ENCODE measurements around the gene CABP4. TPM values are rescaled to one million over a fixed set of nuclear protein-coding genes. Genes with fewer than 3 reads are reported as not detected.

Gene CABP4
- total and polyA plus RNA-seq, 2 donors (not counting 1 experiment from before 2014, with no cell fraction given), result 3.2 to 5.2 TPM

DNA sequence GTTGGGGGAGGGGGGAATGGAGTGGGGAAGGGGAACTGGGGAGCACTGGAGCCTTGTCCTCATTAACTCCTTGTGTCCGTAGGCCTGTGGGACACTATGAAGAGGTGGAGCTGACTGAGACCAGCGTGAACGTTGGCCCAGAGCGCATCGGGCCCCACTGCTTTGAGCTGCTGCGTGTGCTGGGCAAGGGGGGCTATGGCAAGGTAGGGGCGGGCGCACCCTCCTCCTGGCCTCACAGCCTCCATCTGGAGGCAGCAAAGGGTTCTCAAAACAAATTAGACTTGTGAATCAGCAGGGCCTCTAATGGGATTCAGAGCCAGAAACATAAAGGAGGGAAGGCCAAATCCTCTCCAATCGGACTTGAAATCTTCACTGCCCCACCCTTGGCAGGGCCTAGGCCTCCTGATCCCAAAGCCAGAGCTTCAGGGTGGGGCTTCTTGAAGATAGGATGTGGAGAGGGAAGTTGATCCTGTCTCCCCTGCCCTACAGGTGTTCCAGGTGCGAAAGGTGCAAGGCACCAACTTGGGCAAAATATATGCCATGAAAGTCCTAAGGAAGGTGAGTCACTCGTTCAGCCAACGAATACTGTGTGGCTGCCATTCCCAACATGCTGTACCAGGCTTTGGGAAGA, 26.0 kb upstream of the CABP4 start:
- peaks cover 56% of the 10 kb centered on the region for H4K20me1 ChIP-seq (ENCODE audit: control insufficient read depth, insufficient read depth, low read length, poor library complexity, severe bottlenecking)
- H3K27me3 Mint-ChIP-seq, result no peaks in the 10 kb centered on the region
- H3K27ac ChIP-seq (ENCODE audit: low read length in 2 of 2), result peak overlapping the region; percentile 70 to 92
- POLR2A ChIA-PET, result interaction anchor here (0.6 to 8.3 kb wide), 16 partner anchors 8 to 77 kb away, joined by 3 to 72 read pairs (median 5); partner anchors contain the start of genes POLD4, PPP1CA, PTPRCAP and RAD9A
- TF ChIP-seq, protein P1, sequence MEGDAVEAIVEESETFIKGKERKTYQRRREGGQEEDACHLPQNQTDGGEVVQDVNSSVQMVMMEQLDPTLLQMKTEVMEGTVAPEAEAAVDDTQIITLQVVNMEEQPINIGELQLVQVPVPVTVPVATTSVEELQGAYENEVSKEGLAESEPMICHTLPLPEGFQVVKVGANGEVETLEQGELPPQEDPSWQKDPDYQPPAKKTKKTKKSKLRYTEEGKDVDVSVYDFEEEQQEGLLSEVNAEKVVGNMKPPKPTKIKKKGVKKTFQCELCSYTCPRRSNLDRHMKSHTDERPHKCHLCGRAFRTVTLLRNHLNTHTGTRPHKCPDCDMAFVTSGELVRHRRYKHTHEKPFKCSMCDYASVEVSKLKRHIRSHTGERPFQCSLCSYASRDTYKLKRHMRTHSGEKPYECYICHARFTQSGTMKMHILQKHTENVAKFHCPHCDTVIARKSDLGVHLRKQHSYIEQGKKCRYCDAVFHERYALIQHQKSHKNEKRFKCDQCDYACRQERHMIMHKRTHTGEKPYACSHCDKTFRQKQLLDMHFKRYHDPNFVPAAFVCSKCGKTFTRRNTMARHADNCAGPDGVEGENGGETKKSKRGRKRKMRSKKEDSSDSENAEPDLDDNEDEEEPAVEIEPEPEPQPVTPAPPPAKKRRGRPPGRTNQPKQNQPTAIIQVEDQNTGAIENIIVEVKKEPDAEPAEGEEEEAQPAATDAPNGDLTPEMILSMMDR (IDR thresholded peaks at IDR 0.05), result no peak
- no peak for TF ChIP-seq EZH2 (IDR thresholded peaks at IDR 0.05; ENCODE audit: borderline replicate concordance, insufficient read depth, low read depth, low read length, poor library complexity, severe bottlenecking)
- H3K4me1 Mint-ChIP-seq, result peaks cover 50% of the 10 kb centered on the region
- H3K79me2 ChIP-seq (ENCODE audit: control insufficient read depth, insufficient read depth, low read length), result peaks cover 63% of the 10 kb centered on the region
- peak overlapping the region; percentile 96 for H3K27ac Mint-ChIP-seq
- no peaks in the 10 kb centered on the region for H3K27me3 ChIP-seq (replicated peaks in 1 of 4; ENCODE audit: control extremely low read depth in 1 of 4, control insufficient read depth in 3 of 4, insufficient read depth in 4 of 4, low read length in 3 of 4)
- peak overlapping the region; percentile 89 for H3K9ac ChIP-seq (ENCODE audit: low read length)
- ATAC-seq (ENCODE audit: low read depth), result no peak
- intact Hi-C loops (cut with micrococcal nuclease), result no loop called here
- CTCF ChIA-PET, result interaction anchor here (0.5 to 4.4 kb wide), 8 partner anchors 8 to 109 kb away, joined by 3 to 17 read pairs (median 4); partner anchors contain the start of genes AIP, PPP1CA and PTPRCAP
- peak overlapping the region; percentile 92 for H3K4me2 ChIP-seq (replicated peaks; ENCODE audit: low read depth, low read length, poor library complexity, severe bottlenecking)
- peaks cover 0 to 35% of the 10 kb centered on the region in 2 experiments for H3K36me3 ChIP-seq (replicated peaks in 1 of 2; ENCODE audit: control extremely low read depth in 1 of 2, control insufficient read depth in 1 of 2, extremely low read depth in 1 of 2, insufficient read depth in 2 of 2, low read length in 1 of 2)
- 59% methylated on average over 11 of the region's 12 CpGs for WGBS (ENCODE audit: insufficient coverage)
- no peaks in the 10 kb centered on the region for H3K9me3 Mint-ChIP-seq (ENCODE audit: insufficient read depth)
- peak overlapping the region; percentile 82 to 95 (median 91) for H3K4me3 ChIP-seq (ENCODE audit: control extremely low read depth in 1 of 5, extremely low read depth in 1 of 5, insufficient read depth in 1 of 5, low read depth in 2 of 5, low read length in 4 of 5)
- no peaks in the 10 kb centered on the region for H3K9me3 ChIP-seq (ENCODE audit: control extremely low read depth in 1 of 3, control insufficient read depth in 2 of 3, insufficient read depth in 1 of 3, low read length in 2 of 3)
- peak overlapping the region; percentile 99 for H3K4me3 Mint-ChIP-seq
- peaks cover 22 to 55% of the 10 kb centered on the region in 2 donors for H3K4me1 ChIP-seq (ENCODE audit: control insufficient read depth in 2 of 2, insufficient read depth in 2 of 2, low read length in 2 of 2)
- no peak for DNase-seq
- peak overlapping the region; percentile 90 for H2AFZ ChIP-seq (ENCODE audit: insufficient read depth, low read depth, low read length, poor library complexity, severe bottlenecking)

DNA sequence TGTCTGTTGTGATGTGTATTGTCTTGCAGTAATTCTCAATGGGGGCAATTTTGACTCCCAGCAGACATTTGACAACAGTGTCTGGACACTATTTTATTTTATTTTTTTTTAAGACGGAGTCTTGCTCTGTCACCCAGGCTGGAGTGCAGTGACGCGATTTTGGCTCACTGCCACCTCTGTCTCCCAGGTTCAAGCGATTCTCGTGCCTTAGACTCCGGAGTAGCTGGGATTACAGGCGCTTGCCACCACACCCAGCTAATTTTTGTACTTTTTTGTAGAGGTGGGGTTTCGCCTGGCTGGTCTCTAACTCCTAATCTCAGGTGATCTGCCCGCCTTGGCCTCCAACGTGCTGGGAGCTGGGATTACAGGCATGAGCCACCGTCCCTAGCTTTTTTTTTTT, 25.4 kb upstream of the CABP4 start:
- intact Hi-C loops (cut with micrococcal nuclease), result no loop called here
- POLR2A ChIA-PET, result interaction anchor here (0.7 to 8.3 kb wide), 9 partner anchors 11 to 85 kb away, joined by 3 to 72 read pairs (median 5); partner anchors contain the start of genes PPP1CA, TBC1D10C and TMEM134
- H2AFZ ChIP-seq (ENCODE audit: insufficient read depth, low read depth, low read length, poor library complexity, severe bottlenecking), result no peak overlapping the region
- 98% methylated on average over 8 of the region's 11 CpGs for WGBS (ENCODE audit: insufficient coverage)
- H3K9ac ChIP-seq (ENCODE audit: low read length), result no peak overlapping the region
- H3K4me3 ChIP-seq (ENCODE audit: control extremely low read depth in 1 of 5, extremely low read depth in 1 of 5, insufficient read depth in 1 of 5, low read depth in 2 of 5, low read length in 4 of 5), result no peak overlapping the region
- CTCF ChIA-PET, result interaction anchor here (4.4 kb wide), 1 partner anchor 28 kb away, joined by 17 read pairs; the partner anchor contains the start of gene PPP1CA
- no peak for TF ChIP-seq EZH2 (IDR thresholded peaks at IDR 0.05; ENCODE audit: borderline replicate concordance, insufficient read depth, low read depth, low read length, poor library complexity, severe bottlenecking)
- TF ChIP-seq, protein P1 (IDR thresholded peaks at IDR 0.05), result no peak
- no peaks in the 10 kb centered on the region for H3K27me3 Mint-ChIP-seq
- DNase-seq (no peak), ATAC-seq (ENCODE audit: low read depth) (no peak)
- no peak overlapping the region for H3K27ac ChIP-seq (ENCODE audit: low read length in 2 of 2)
- H3K4me1 ChIP-seq (ENCODE audit: control insufficient read depth in 2 of 2, insufficient read depth in 2 of 2, low read length in 2 of 2), result peaks cover 28 to 61% of the 10 kb centered on the region in 2 donors
- peaks cover 0 to 40% of the 10 kb centered on the region in 2 experiments for H3K36me3 ChIP-seq (replicated peaks in 1 of 2; ENCODE audit: control extremely low read depth in 1 of 2, control insufficient read depth in 1 of 2, extremely low read depth in 1 of 2, insufficient read depth in 2 of 2, low read length in 1 of 2)
- H4K20me1 ChIP-seq (ENCODE audit: control insufficient read depth, insufficient read depth, low read length, poor library complexity, severe bottlenecking), result peaks cover 62% of the 10 kb centered on the region
- H3K79me2 ChIP-seq (ENCODE audit: control insufficient read depth, insufficient read depth, low read length), result peaks cover 69% of the 10 kb centered on the region
- H3K4me2 ChIP-seq (replicated peaks; ENCODE audit: low read depth, low read length, poor library complexity, severe bottlenecking), result peak overlapping the region; percentile 92
- peak overlapping the region; percentile 53 for H3K27ac Mint-ChIP-seq
- H3K27me3 ChIP-seq (replicated peaks in 1 of 4; ENCODE audit: control extremely low read depth in 1 of 4, control insufficient read depth in 3 of 4, insufficient read depth in 4 of 4, low read length in 3 of 4), result no peaks in the 10 kb centered on the region
- peak overlapping the region; percentile 99 for H3K4me3 Mint-ChIP-seq
- H3K4me1 Mint-ChIP-seq, result peaks cover 56% of the 10 kb centered on the region
- no peaks in the 10 kb centered on the region for H3K9me3 Mint-ChIP-seq (ENCODE audit: insufficient read depth)
- H3K9me3 ChIP-seq (ENCODE audit: control extremely low read depth in 1 of 3, control insufficient read depth in 2 of 3, insufficient read depth in 1 of 3, low read length in 2 of 3), result no peaks in the 10 kb centered on the region

Data from B cell (primary cell).